HG03103 (cell line): ENCODE measurements around the gene PIGH.
"Not testable (repeated sequence)": the region's sequence is repeated elsewhere in the genome, so short reads cannot be mapped to it uniquely, and the experiment has no call there.

Experiments used
- ATAC-seq: cut with Tn5 transposase; IDR thresholded peaks from one replicate; pipeline ENCODE4 v1.9.1; 2021; ENCODE audit warnings: low read depth; ENCODE audit not compliant: unreplicated experiment

PIGH gene

DNA sequence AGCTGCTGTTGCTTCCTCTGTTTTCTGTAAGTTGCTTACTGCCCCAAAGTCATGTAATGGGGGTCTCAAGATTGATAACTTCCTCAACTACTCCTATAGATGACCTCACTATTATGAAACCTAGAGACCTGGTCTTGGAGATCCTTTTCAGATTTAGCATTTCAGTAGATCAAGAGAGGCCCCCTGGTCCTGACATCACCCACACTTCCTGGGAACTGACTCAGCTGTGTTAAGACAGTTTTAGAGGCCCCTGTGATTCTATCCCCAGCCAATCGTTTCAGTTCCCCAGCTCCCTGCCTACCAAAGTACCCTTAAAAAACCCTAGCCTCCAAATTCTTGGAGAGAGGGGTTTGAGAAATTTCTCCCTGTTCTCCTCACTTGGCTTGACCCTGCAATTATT is 10.4 kb upstream of the PIGH start:
- no peak for ATAC-seq

DNA sequence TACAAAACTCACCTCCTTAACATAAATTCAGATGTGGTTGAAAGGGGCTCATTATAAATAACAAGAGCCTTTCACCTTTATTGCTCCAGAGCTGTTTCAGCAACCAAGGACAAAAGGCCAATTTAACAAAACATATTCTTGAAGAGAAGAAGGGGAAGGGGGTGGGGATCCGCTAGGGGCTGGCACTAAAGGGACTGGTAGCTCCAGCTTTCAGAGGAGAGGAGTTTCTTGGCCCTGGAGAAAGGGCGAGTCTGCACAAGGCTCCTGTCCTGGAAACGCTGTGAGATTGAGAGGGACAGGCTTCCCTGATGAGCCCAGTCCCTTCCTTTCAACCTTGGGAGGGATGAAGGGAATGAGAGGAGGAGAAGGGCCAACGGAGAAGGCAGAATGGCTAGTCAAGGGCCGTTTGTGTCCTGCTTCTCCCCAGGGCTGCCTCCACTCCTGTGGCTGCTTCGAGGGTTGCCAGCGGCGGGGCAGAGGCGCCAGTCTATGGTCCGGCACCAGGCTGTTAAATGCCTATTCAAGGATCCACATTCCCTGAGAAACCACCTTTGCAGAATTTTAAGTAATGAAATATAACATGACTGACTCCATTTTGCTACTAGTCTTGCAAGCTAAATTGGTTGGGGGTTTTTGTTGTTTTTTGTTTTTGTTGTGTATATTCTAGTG is 9.7 kb upstream of the PIGH start:
- no peak for ATAC-seq

DNA sequence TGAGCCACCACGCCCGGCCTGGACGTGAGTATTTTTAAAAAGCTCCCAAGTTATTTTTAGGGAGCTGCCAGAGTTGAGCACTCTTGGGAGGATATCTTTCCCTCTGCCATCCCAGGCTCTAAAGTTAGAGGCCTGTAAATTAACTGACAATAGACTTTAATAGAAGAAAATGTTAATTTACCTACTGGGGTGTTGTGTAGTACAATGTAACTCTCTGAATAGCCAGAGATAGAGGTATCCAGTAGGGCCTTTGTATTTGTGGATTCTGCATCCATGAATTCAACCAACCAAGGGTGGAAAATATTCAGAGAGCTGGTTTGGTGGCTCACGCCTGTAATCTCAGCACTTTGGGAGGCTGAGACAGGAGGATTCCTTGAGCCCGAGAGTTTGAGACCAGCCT is 7.6 kb upstream of the PIGH start:
- ATAC-seq = no peak

DNA sequence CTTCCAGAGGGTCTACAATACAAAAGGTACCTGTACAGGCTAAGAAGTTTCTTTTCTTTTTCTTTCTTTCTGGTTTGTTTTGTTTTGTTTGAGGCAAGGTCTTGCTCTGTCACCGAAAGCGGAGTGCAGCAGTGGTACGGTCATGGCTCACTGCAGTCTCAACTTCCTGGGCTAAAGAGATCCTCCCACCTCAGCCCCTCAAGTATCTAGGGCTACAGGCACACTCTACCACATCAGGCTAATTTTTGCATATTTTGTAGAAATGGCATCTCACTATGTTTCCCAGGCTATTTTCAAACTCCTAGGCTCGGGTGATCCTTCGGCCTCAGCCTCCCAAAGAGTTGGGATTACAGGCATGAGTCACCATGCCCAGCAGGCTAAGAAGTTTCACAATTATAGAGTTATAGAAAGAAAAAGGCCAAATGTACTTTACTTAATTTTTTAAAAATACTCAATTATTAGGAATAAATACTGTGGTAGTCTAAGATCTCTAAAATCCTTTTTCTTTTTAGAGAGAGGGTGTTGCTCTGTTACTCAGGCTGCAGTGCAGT is 3.0 kb upstream of the PIGH start:
- peak; percentile 71 for ATAC-seq

DNA sequence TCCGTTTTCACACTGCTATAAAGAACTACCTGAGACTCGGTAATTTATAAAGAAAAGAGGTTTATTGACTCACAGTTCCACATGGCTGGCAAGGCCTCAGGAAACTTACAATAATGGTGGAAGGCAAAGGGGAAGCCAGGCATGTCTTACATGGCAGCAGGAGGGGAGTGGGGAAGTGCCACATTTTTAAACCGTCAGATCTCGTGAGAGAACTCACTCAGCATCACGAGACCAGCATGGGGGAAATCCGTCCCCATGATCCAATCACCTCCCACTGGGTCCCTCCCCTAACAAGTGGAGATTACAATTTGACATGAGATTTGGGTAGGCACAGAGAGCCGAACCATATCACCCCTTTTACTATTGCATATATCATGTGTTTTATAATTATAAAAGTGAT is 2.0 kb upstream of the PIGH start:
- ATAC-seq = no peak

DNA sequence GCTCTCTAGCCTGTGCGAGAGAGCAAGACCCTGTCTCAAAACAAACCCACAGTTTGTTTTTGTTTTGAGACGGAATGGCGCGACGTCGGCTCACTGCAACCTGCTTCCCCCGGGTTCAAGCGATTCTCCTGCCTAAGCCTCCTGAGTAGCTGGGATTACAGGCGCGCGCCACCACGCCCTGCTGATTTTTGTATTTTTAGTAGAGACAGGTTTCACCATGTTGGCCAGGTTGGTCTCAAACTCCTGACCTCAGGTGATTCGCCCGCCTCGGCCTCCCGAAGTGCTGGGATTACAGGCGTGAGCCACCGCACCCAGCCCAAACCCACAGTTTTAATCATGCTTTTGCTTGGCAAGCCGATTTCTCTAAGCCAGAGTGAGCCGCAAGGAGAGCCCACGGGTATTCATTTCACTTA is 500 bp upstream of the PIGH start:
- ATAC-seq = not testable (repeated sequence)

DNA sequence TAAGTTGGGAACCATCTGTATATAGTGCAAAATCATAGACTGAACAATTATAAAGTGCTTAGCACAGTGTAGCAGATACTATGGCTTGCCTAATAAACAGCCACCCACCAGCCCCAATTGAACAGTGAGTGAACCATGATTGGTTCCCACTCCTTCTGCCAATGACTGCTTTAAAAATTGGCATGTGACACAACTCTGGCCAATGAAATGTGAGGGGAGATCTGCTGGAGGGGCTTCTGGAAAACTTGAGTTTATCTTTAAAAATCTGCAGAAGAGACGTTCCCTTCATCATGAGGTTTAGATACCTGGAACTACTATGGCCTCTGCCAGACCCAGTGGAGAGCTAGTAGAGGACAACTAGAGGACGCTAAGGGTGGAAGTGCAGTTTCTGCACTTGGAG is 4.7 kb downstream of the PIGH start:
- ATAC-seq = no peak

DNA sequence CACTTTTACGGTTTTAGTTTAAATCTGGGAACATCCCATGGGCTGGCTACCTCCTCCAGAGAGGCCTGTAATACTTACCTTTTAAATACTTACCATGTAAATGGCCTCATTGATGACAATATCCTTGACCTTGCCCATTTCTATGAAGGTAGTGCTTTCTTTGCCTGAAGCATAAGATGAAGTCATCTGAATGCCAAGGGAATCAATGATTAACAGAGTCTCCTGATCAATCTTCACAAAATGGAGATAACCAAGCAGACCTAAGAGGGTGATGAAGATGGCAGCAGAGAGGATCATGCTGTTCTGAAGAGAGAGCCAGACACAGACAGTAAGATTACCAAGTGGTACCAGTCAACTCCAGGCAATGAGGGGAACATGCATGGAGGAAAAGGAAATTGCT is 6.4 kb downstream of the PIGH start:
- ATAC-seq = not testable (repeated sequence)

DNA sequence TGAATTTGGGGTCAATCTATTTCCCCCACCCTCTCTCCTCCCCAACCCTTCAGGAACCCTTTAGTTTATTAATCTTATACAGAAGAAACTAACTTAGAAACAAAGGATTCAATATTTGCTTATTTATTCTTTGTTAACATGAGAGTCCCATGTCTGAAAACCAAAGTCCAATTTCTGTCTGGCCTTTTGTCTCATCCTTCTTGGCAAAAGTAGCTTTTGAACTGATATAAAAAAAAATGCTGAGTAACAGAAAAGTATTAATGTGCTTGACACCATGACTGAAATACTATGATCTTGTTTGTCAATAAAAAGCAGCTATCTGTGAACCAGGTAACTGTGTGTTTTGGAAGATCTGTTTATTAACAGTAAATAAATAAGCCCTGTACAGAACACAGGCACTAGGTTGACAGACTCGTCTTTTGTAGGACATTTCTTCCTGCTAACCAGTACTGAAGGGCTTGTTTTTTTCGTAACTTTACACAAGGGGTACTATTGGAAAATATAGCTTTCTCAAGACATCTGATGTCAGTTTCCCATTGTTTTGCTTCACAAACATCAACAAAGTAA is 10.8 kb downstream of the PIGH start:
- ATAC-seq = no peak

DNA sequence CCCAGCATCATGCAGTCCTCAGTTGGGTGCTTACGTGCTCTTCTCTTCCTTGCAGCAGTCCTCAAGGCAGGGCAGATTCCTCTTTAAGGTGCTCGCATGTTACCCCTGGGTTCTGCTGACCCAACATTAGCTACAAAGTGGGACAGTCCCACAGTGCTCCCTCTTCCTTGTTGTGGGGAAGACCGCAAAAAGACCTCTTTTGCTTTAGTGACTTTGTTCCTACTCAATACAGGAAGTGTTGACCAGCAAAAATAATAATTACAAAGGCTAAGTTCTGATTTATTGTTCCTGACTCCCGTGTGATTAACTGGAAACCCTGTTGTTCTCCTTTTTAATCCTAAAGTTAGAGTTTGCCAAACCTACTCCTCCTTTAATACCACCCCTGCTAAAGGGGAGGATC is 13.7 kb downstream of the PIGH start:
- no peak for ATAC-seq

DNA sequence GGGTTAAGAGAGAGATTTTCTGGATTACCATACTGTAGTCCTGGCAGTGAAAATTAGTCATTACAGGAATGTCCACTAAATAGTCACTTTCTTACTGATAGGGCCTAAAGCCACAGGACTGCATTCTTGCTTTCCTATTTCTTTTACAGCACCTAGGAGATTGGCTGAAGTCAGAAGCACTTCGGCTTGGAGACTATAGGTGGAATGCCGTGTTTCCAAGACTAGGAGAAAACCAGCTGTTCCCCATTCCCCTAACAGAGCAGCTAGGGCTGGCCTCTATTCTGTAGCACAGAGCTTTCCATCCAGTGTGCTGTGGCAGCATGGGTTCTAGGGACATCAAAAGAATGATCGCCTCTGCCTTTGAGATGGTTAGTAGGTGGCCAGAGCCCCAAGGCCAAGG is 15.1 kb downstream of the PIGH start:
- no peak for ATAC-seq

DNA sequence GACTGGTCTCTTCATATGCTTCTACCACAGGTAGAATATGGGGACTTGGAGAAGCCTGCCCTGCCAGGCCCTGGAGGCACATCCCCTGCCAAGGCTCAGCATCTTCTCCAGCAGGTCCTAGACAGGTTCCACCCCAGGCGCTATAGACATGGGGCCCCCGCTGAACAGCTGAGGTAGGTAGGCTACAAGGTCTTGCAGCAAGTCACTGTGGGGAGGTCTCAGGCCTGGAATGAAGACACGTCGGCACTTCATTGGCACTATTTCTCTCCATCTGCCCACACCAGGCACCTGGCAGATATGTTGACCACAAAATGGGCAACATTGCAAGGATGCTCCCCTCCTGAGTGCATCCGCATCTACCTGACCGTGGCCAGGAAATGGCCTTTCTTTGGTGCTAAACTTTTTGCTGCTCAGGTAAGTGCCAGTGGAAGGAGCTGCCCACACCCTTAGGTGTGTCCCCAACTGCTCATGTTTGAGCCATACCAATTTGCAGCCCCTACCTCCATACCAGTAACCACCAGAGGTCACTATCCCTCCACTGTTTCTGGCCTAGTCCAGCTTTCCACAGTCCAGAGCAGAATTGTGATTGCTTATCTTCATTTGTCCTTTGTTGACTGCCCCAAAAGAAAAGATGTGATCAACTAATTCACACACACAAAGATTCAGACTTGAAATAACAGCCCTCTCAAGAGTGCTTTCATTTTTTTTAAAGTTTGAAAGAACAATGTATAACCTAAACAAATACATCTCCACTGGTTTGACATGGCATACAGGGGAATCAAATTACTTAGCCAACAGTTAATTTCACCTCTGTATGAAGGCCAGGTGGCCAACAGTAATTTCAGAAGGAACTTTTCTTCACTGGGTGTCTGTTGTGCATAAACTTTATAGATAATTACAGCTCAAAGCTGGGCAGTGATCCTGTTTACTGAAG is 16.1 kb downstream of the PIGH start:
- ATAC-seq = no peak

DNA sequence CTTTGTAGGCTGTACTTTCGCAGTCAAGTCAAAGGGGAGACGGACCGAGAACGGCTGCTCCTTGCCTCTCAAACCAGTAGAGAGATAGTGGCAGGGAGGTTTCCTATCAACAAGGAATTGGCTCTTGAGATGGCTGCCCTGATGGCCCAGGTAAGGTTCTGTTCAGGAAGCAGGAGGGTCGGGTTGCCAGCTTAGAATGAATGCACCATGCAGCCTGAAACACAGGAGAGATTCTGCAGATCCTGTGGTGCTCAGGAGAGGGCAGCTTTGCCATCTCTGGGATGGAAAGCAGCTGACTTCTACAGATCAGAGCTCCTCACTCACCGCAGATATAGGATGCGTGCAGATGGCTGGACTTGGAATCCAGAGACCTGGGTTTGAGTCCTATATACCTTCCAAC is 18.0 kb downstream of the PIGH start:
- no peak for ATAC-seq

DNA sequence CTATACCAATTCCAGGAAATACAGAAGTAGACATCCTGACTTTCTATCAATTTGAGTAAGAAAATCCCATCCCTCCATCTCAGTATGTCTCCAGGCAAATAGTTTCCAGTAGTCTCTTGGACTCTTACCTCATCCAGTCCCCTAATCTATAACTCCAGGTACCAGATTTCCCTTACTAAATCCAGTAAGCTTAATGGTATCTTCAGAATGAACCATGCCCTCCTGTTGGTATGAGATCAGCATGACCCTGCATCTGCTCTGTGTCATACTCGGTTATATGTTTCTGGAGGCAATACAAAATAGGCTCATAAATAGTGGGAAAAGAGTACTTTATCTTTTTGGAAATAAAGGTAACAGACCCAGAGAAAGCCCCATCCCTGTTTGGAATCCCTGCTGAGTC is 18.4 kb downstream of the PIGH start:
- no peak for ATAC-seq

DNA sequence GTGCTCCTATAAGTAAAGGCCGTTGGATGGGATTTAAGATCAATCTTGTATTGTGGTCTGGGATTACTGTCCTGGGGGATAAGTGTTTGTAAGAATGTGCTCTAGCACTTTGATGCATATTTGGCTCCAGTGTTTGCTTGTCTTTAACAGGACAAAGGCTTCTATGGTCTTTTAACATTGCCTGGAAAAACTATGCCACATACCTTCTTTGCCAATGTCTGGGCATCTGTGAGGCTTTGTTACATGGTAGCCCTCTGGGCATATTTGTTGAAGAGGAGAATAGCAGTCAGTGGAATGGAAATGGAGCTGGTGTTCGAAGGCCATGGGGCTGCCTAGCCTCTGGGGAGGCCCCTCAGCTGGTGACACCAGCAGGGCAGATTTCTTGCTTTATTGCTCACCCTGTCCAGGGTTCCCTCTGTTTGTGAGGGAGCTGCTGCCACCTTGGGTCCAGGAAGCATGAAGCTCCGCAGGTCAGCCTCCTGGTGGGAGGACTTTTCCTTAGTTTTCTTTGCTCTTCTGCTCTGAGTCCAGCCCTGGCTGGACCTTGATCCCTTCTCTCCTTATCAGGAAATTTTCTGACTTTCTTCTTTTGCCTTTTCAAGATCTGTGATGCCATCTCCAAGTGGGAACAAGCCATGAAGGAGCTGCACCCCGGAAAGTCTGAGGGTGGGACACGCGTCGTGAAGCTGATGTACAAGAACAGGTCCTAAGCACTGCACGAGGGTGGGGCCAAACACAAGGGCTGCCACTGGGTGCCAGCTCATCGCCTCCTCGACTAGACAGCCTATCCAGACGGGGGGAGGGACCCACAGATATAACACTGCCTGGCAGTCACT is 19.5 kb downstream of the PIGH start:
- ATAC-seq = no peak

DNA sequence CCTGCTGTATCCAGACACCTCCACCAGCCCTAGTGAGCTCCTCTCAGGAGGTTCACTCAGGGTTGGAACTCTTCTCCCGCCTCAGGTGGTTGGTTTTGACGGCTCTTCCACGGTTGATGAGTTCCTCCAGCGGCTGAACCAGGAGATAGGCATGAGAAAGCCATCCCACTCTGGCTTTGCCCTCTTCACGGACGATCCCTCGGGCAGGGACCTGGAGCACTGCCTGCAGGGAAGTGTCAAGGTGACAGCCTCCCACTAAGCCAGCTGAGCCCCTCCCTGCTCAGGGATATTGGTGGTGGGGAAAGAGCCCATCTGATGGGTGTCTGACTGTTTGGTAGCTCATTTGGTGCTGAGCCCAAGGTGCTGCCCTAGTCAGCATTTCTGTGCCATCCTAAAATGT is 20.4 kb downstream of the PIGH start:
- no peak for ATAC-seq

DNA sequence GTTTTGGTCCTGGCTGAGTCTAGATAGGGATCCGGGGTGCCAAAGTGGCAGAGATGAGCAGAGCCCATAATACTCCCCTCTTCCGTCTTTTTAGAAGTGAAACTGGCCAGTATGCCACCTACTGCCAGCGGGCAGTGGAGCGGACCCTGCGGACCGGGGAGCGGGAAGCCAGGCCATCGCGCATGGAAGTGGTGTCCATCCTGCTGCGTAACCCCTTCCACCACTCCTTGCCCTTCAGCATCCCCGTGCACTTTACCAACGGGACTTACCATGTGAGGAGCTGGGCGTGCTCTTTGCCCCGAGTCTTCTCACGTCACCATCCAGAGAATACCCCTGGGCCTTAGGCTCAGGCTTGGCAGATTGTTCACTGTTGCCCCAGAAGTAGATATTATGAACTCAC is 21.0 kb downstream of the PIGH start:
- no peak for ATAC-seq

DNA sequence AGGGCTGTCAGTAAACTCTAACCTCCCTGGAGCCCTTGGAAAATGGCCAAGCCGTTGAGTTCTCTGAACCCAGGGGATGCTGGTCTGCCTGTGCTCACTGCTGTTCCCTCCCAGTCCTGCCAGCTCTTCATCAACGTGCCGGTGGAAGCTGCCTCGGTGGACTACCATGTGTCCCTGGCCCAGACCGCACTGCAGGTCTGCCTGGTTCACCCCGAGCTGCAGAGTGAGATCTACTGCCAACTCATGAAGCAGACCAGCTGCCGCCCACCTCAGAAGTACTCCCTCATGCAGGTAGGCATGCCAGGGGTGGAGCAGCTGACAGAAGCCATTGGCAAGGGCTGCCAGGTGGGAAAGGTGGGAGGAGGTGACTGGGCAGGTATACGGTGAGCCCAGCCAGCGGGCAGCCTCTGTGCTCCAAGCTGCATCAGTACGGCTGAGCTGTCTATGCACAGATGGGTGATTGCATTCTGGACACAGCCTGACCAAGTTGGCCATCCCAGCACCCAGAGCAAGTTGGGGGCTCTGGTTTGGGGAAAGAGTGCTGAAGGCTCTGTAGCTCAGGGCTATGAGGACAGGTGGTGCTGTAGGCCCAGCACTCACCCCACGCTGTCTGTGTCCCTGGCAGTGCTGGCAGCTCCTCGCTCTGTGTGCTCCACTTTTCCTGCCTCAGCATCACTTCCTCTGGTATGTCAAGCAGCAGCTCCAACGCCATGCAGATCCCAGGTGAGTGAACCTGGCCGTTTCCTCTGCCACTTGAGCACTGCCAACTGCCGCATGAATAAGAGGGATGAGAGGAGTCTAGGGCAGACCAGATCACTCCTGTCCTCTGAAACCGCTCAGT is 21.9 kb downstream of the PIGH start:
- ATAC-seq = no peak

DNA sequence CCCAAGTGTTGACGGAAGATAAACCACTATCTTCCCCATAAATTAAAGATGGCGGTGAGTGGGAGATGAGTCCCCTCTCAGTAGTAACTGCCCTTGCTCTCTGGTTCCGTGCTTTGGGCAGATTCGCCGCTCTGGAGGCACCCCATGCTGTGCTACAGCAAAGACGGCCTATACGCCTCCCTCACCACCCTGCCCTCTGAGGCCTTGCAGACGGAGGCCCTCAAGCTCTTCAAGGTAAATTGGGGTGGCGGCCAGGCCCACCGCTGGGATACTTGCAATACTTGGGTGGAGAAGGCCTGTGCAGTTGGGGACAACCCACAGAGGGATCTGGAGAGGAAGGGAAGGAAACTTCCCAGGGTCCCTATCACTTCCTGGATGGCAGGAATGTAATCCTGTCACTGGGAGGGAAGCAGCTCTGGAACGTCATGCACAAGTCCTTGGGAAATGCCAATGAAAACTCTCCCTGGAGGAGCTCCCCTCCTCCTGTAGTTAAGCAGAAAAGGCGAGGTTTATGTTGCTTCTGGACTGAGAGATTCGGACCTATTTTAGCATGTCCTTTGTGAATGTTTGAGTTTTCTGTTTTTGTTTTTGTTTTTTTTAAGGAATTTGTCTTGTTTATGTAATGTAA is 22.8 kb downstream of the PIGH start:
- no peak for ATAC-seq
